GM21717 (cell line): ENCODE measurements around the gene GC.
"Not testable (repeated sequence)": the region's sequence is repeated elsewhere in the genome, so short reads cannot be mapped to it uniquely, and the experiment has no call there.

ENCODE experiments used
- ATAC-seq: cut with Tn5 transposase; IDR thresholded peaks from one replicate; pipeline ENCODE4 v1.9.1; 2021; ENCODE audit warnings: mild to moderate bottlenecking, moderate library complexity; ENCODE audit not compliant: unreplicated experiment

The GC gene

GRCh38 chr4:71783972-71784371 lies at the start of gene GC:
Gene GC (minus strand): TSS chr4:71784079. CDS start chr4:71784018, 61 bp downstream.
- no peak for ATAC-seq

GRCh38 chr4:71833232-71833900 lies 49.5 kb upstream of the GC start:
- no peak for ATAC-seq

GRCh38 chr4:71832049-71832448 lies 48.2 kb upstream of the GC start:
- no peak for ATAC-seq

- peak; percentile 58 for ATAC-seq
Observed at GRCh38 chr4:71830497-71831190, 46.8 kb upstream of the GC start.

GRCh38 chr4:71828470-71828869 lies 44.6 kb upstream of the GC start:
- ATAC-seq, result no peak

GRCh38 chr4:71827826-71828225 lies 43.9 kb upstream of the GC start:
- ATAC-seq, result no peak

GRCh38 chr4:71816676-71817303 lies 32.9 kb upstream of the GC start:
- no peak for ATAC-seq

- ATAC-seq, result no peak
Observed at GRCh38 chr4:71814433-71814832, 30.6 kb upstream of the GC start.

- ATAC-seq, result not testable (repeated sequence)
Observed at GRCh38 chr4:71809805-71810204, 25.9 kb upstream of the GC start.

GRCh38 chr4:71807469-71807868 lies 23.6 kb upstream of the GC start:
- no peak for ATAC-seq

- not testable (repeated sequence) for ATAC-seq
Observed at GRCh38 chr4:71805230-71805629, 21.4 kb upstream of the GC start.

- ATAC-seq, result not testable (repeated sequence)
Observed at GRCh38 chr4:71804017-71804697, 20.3 kb upstream of the GC start.

- ATAC-seq, result no peak
Observed at GRCh38 chr4:71785959-71786358, 2.1 kb upstream of the GC start.

- ATAC-seq, result no peak
Observed at GRCh38 chr4:71784569-71785197, 804 bp upstream of the GC start.

GRCh38 chr4:71777891-71778290 lies 6.0 kb downstream of the GC start:
- ATAC-seq, result no peak

GRCh38 chr4:71775449-71775848 lies 8.4 kb downstream of the GC start:
- no peak for ATAC-seq

GRCh38 chr4:71774136-71774535 lies 9.7 kb downstream of the GC start:
- ATAC-seq, result no peak

GRCh38 chr4:71773004-71773403 lies 10.9 kb downstream of the GC start:
- no peak for ATAC-seq

- no peak for ATAC-seq
Observed at GRCh38 chr4:71772592-71772991, 11.3 kb downstream of the GC start.

- no peak for ATAC-seq
Observed at GRCh38 chr4:71771613-71772012, 12.3 kb downstream of the GC start.

- ATAC-seq, result no peak
Observed at GRCh38 chr4:71769434-71769833, 14.4 kb downstream of the GC start.
